Lung (tissue), 12 donors: ENCODE results near the gene SPRN. TPM values are rescaled to one million over a fixed set of nuclear protein-coding genes. Genes with fewer than 3 reads are reported as not detected.

Experiments used
- ATAC-seq: fragments of 200-7000 bp; cut with Tn5 transposase; one replicate; pipeline ENCODE4 v1.9.1; 2020; ENCODE audit warnings: moderate number of reproducible peaks; ENCODE audit not compliant: insufficient read depth, low FRiP score
- DNase-seq, 3 donors: peaks; one replicate each; pipeline ENCODE4 v3.0.0-alpha.2; 2013 to 2017
- H3K27ac ChIP-seq, 2 donors: one replicate each; pipeline ENCODE4 v1.5.1; 2013; ENCODE audit warnings: mild to moderate bottlenecking in 2 of 2, moderate library complexity in 2 of 2, control low read depth in 1 of 2, inconsistent platforms in 1 of 2, low read depth in 1 of 2, low read length in 1 of 2
- H3K27me3 ChIP-seq, 3 donors: one replicate each; pipeline ENCODE4 v1.5.1; 2013; ENCODE audit warnings: low read length in 2 of 3; ENCODE audit not compliant: control insufficient read depth in 3 of 3, insufficient read depth in 3 of 3
- H3K36me3 ChIP-seq, 4 donors: one replicate each; pipeline ENCODE4 v1.5.1; 2013; ENCODE audit warnings: low read length in 4 of 4, mild to moderate bottlenecking in 1 of 4, moderate library complexity in 1 of 4; ENCODE audit not compliant: control insufficient read depth in 4 of 4, insufficient read depth in 4 of 4
- H3K4me1 ChIP-seq, 5 donors: one replicate each; pipeline ENCODE4 v1.5.1; 2013; ENCODE audit warnings: low read length in 5 of 5, mild to moderate bottlenecking in 2 of 5, moderate library complexity in 1 of 5; ENCODE audit not compliant: control insufficient read depth in 5 of 5, insufficient read depth in 5 of 5
- H3K4me3 ChIP-seq: one replicate; pipeline ENCODE4 v1.5.1; 2013; ENCODE audit warnings: mild to moderate bottlenecking, control low read depth, moderate library complexity
- H3K9ac ChIP-seq, 2 donors: one replicate each; pipeline ENCODE4 v1.5.1; 2013; ENCODE audit warnings: low read length in 2 of 2, control low read depth in 1 of 2; ENCODE audit not compliant: insufficient read depth in 1 of 2
- H3K9me3 ChIP-seq, 4 donors: one replicate each; pipeline ENCODE4 v1.5.1; 2013; ENCODE audit warnings: low read length in 3 of 4, mild to moderate bottlenecking in 1 of 4, moderate library complexity in 1 of 4; ENCODE audit not compliant: control insufficient read depth in 4 of 4, insufficient read depth in 3 of 4
- CTCF ChIP-seq: IDR thresholded peaks from 2 replicates; pipeline ENCODE4 v1.5.1; 2012; ENCODE audit warnings: mild to moderate bottlenecking; ENCODE audit errors: control extremely low read depth, extremely low read depth
- WGBS, 2 donors: extraction: QIAGEN DNeasy Blood & Tissue Kit; methylation state at CpG; one replicate each; pipeline ENCODE4 v1.1.7; 2013; 5-methylcytosine and 5-hydroxymethylcytosine counted together
- polyA plus RNA-seq, 2 donors: library from polyadenylated mRNA; stranded (reverse); fragments of 200-250 nt; gene quantifications; one replicate each; pipeline ENCODE4 v1.2.1, GENCODE V29; 2013
- total RNA-seq, 2 donors: library from RNA; depleted of rRNA in 1 of 2; stranded (reverse); fragments of >200 nt in 1 of 2; gene quantifications; one replicate each; pipeline ENCODE4 v1.2.1, GENCODE V29; 2014 to 2021
- donor health status: control.
- donor health status: control.
- donor health status: Bipolar disorder and iron deficiency.
- donor health status: healthy.
- donor health status: DM: yes; HTN: yes; CAD: no.

SPRN gene
- total and polyA plus RNA-seq, 4 donors: 0.11 to 0.34 (median 0.16) TPM

GRCh38 chr10:133455196-133455595 lies 30.8 kb upstream of the SPRN start:
- Histone ChIP-seq H3K4me1 (no peaks in the 10 kb centered on the region), H3K9me3 (peaks cover 0 to 2% (median 0%) of the 10 kb centered on the region in 4 donors), H3K9ac (no peak overlapping the region), H3K4me3 (no peak overlapping the region), H3K27ac (no peak overlapping the region), H3K27me3 (no peaks in the 10 kb centered on the region), H3K36me3 (no peaks in the 10 kb centered on the region)
- TF ChIP-seq CTCF: no peak
- 76 to 78% methylated on average over 5 of the region's 5 CpGs for WGBS, 2 donors
- no peak for DNase-seq
- no peak for ATAC-seq

DNA sequence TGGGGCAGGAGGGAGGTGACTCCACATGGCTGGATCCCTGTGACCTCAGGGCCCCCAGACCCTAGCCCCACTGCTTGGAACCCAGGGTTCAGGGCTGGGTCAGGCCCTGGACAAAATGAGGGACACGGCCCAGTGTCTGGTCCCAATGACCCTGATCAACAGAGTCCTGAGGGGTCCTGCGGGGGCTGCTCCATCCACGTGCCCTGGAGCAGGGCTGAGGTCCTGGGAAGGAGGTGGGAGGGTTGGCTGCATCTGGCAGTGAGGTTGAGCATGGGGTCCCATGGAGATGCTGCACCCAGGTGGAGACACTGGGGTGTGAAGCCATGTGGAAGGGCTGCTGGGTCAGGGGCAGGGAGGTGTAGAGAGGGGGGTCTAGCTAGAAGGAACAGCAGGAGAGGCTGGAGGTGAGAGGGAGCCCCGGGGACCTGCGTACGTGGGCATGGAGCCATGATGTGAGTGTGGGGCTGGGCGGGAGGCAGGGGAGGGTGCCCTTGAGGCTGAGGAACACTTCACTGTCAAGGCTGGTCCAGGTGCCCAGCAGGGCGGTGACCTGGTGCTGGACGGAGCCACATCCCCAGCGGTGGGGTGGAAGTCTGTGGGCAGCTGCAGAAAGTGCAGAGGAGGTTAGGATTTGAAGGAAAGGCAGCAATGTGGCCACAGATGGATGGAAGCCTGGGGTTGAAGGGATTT lies 29.9 kb upstream of the SPRN start:
- WGBS, 2 donors: 80 to 87% methylated on average over 10 of the region's 10 CpGs
- no peaks in the 10 kb centered on the region for H3K4me1 ChIP-seq
- no peak overlapping the region for H3K27ac ChIP-seq
- DNase-seq (no peak), ATAC-seq (no peak)
- H3K4me3 ChIP-seq: no peak overlapping the region
- peaks cover 0 to 2% (median 0%) of the 10 kb centered on the region in 4 donors for H3K9me3 ChIP-seq
- H3K9ac ChIP-seq: no peak overlapping the region
- H3K27me3 ChIP-seq: no peaks in the 10 kb centered on the region
- no peaks in the 10 kb centered on the region for H3K36me3 ChIP-seq
- TF ChIP-seq CTCF: no peak

DNA sequence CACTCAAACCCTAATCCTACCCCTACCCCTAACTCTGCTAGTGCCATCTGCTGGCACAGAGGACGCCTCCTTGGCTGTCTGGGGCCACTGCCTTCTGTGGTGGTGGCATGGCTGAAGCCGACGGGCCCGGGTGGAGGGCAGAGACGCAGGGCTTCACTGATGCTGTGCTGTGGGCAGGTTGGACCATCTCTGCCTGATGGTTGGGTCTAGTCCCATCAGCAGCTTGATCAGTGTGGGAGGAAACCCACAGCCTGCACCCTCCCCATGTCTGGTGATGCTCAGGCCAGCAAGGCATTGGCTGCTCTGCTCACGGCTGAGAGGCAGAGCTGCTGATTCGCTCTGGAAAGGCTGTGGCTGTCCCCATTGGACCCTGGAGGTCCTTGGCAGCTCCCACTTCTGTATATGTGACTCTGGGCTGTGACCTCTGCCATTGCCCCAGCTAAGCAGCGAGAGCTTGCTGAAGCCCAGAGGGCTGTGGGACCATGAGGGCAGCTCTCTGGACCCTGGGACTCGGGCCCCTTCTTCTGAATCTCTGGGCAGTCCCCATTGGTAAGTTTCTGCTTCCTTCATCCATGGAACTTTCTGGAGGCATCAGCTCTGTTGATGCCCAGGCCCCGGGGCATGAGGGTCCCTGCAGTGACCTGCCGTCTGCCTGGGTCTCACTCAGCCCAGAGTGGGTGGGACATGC lies 29.2 kb upstream of the SPRN start, which contains the start of gene SCART1:
SCART1 (plus strand) TSS at position 430 of the 688 bp plus-strand sequence; CDS start at position 483, 53 bp downstream.
- H3K4me3 ChIP-seq: no peak within 1 kb of the TSS
- H3K27me3 ChIP-seq: no peaks in the 10 kb centered on the region
- 88 to 89% methylated on average over 11 of the region's 11 CpGs for WGBS, 2 donors
- no peaks in the 10 kb centered on the region for H3K4me1 ChIP-seq
- no peak for TF ChIP-seq CTCF
- H3K27ac ChIP-seq: no peak within 1 kb of the TSS
- no peaks in the 10 kb centered on the region for H3K36me3 ChIP-seq
- no peak for DNase-seq
- ATAC-seq: no peak
- peaks cover 0 to 6% (median 1%) of the 10 kb centered on the region in 4 donors for H3K9me3 ChIP-seq
- H3K9ac ChIP-seq: no peak within 1 kb of the TSS
